B cell (primary cell): ENCODE results near the gene GAB3.

Experiments used
- EZH2 ChIP-seq: IDR thresholded peaks from 2 replicates; pipeline ENCODE4 v1.6.1; 2012; ENCODE audit warnings: borderline replicate concordance, low read depth, mild to moderate bottlenecking, moderate library complexity, low read length; ENCODE audit not compliant: insufficient read depth, poor library complexity, severe bottlenecking
- TF ChIP-seq, protein P1 (sequence below): fragments of 200-600 bp; IDR thresholded peaks from one replicate; pipeline ENCODE4 v1.8.0; 2022; ENCODE audit warnings: antibody characterized with exemption, mild to moderate bottlenecking

DNA sequence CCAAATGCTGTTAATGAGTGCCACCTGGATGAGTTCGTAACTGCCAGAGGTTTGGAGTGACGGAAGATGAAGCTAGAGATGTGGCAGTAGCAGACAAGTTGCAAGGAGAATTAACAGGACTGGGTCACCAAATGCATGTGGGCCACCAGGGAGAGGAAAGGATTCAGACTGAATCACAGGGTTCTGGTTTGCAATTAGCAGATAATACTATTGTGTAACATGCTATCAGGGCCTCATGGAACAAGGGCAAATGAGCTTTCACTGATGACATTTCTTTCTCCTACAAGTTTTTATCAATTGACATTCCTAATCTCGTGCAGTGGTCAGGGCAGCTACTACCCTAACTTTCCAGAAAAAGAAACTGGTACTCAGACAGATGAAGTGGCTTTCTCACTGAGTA, 21.4 kb downstream of the GAB3 start:
- TF ChIP-seq EZH2: no peak
- TF ChIP-seq, protein P1, sequence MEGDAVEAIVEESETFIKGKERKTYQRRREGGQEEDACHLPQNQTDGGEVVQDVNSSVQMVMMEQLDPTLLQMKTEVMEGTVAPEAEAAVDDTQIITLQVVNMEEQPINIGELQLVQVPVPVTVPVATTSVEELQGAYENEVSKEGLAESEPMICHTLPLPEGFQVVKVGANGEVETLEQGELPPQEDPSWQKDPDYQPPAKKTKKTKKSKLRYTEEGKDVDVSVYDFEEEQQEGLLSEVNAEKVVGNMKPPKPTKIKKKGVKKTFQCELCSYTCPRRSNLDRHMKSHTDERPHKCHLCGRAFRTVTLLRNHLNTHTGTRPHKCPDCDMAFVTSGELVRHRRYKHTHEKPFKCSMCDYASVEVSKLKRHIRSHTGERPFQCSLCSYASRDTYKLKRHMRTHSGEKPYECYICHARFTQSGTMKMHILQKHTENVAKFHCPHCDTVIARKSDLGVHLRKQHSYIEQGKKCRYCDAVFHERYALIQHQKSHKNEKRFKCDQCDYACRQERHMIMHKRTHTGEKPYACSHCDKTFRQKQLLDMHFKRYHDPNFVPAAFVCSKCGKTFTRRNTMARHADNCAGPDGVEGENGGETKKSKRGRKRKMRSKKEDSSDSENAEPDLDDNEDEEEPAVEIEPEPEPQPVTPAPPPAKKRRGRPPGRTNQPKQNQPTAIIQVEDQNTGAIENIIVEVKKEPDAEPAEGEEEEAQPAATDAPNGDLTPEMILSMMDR: no peak
